Motor neuron (in vitro differentiated cells): ENCODE measurements around the gene LHX3. TPM values are rescaled to one million over a fixed set of nuclear protein-coding genes. Genes with fewer than 3 reads are reported as not detected.

Experiments used
- ATAC-seq, 8 experiments: fragments of 200-7000 bp; cut with Tn5 transposase; replicated peaks in 6 of 8; 2 replicates each; pipeline ENCODE4 v1.8.0; 2021; ENCODE audit warnings: mild to moderate bottlenecking in 8 of 8, moderate library complexity in 8 of 8
- H3K27ac ChIP-seq, 2 donors: fragments of 250-450 bp; sonication (Bioruptor Pico); 2 replicates each; pipeline ENCODE4 v1.9.0; 2021; ENCODE audit warnings: antibody characterized with exemption in 2 of 2, mild to moderate bottlenecking in 2 of 2, moderate library complexity in 1 of 2
- H3K4me1 ChIP-seq, 2 donors: fragments of 250-450 bp; sonication (Bioruptor Pico); replicated peaks in 1 of 2; 2 replicates each; pipeline ENCODE4 v1.6.1; 2021; ENCODE audit warnings: antibody characterized with exemption in 2 of 2, mild to moderate bottlenecking in 2 of 2, moderate library complexity in 1 of 2
- H3K4me3 ChIP-seq, 5 donors: fragments of 250-450 bp; sonication (Bioruptor Pico); 2 replicates each; pipeline ENCODE4 v1.9.0; 2021; ENCODE audit warnings: antibody characterized with exemption in 5 of 5, mild to moderate bottlenecking in 5 of 5, moderate library complexity in 4 of 5
- WGBS, 10 experiments: fragments of 450-650 bp; shearing (Covaris generic); methylation state at CpG; one replicate each; pipeline ENCODE4 v1.0.0; 2022; 5-methylcytosine and 5-hydroxymethylcytosine counted together
- in situ Hi-C, 9 experiments: fragments of 400-800 bp; cut with MboI; loops; one replicate each; pipeline ENCODE4 v1.15.0; 2021; ENCODE audit warnings: low sequenced_read_pairs in 9 of 9, low pct_unique_long_range_greater_than_20kb in 2 of 9; ENCODE audit not compliant: unreplicated experiment in 9 of 9
- total RNA-seq, 8 experiments: library from RNA; unstranded; fragments of 300-600 nt; gene quantifications; 2 replicates each; pipeline versions ENCODE4 v1.2.3 to v1.2.4, GENCODE V29; 2022

Gene LHX3
- total RNA-seq, 8 experiments from 2014 or later = 0.18 to 9.9 (median 3.8) TPM; not detected in 1

- Histone ChIP-seq H3K4me3 (no peak overlapping the region), H3K4me1 (peaks cover 47 to 72% of the 10 kb centered on the region in 2 donors), H3K27ac (no peak overlapping the region)
- no peak for ATAC-seq
- 20 to 100% (median 94%) methylated on average over 1 to 15 of the region's 26 CpGs; no CpG with 5 or more reads in 2 of the 10 experiments for WGBS, 10 experiments
- in situ Hi-C loops = no loop called here
Observed at GRCh38 chr9:136246849-136247550, 42.1 kb upstream of the LHX3 start.

- peak; percentile 60 to 91 (median 69) for ATAC-seq
- in situ Hi-C loops = no loop called here
- peak within 1 kb of the TSS; percentile 63 to 99 (median 94) for H3K4me3 ChIP-seq
- WGBS, 10 experiments = 0 to 8% (median 0%) methylated on average over 1 to 5 of the region's 112 CpGs; no CpG with 5 or more reads in 5 of the 10 experiments
- peak within 1 kb of the TSS; percentile 61 to 76 for H3K27ac ChIP-seq
- peaks cover 46 to 66% of the 10 kb centered on the region in 2 donors for H3K4me1 ChIP-seq
Observed at GRCh38 chr9:136245219-136246150, 40.6 kb upstream of the LHX3 start, which contains the start of gene QSOX2. Gene QSOX2 (minus strand): TSS chr9:136245812. CDS start chr9:136245803, 9 bp downstream.

GRCh38 chr9:136244969-136245218 lies 40.0 kb upstream of the LHX3 start:
- H3K27ac ChIP-seq = peak overlapping the region; percentile 61 to 76
- peak overlapping the region; percentile 63 to 99 (median 94) for H3K4me3 ChIP-seq
- in situ Hi-C loops = no loop called here
- H3K4me1 ChIP-seq = peaks cover 44 to 66% of the 10 kb centered on the region in 2 donors
- 0 to 10% (median 0%) methylated on average over 2 to 4 of the region's 6 CpGs; no CpG with 5 or more reads in 5 of the 10 experiments for whole genome bisulfite sequencing, 10 experiments
- ATAC-seq = no peak

GRCh38 chr9:136244122-136244968 lies 39.4 kb upstream of the LHX3 start:
- Histone ChIP-seq H3K27ac (no peak overlapping the region), H3K4me1 (peaks cover 44 to 66% of the 10 kb centered on the region in 2 donors), H3K4me3 (peak overlapping the region; percentile 63 to 99 (median 94))
- no peak for ATAC-seq
- 4 to 55% (median 11%) methylated on average over 1 to 10 of the region's 11 CpGs; no CpG with 5 or more reads in 1 of the 10 experiments for WGBS, 10 experiments
- in situ Hi-C loops = no loop called here

GRCh38 chr9:136243631-136244030 lies 38.7 kb upstream of the LHX3 start:
- peak in 1 of 8 experiments; percentile 19 for ATAC-seq
- peaks cover 44 to 59% of the 10 kb centered on the region in 2 donors for H3K4me1 ChIP-seq
- peak overlapping the region in 1 of 2 donors; percentile 14 for H3K27ac ChIP-seq
- 17 to 100% (median 44%) methylated on average over 1 to 3 of the region's 4 CpGs; no CpG with 5 or more reads in 4 of the 10 experiments for WGBS, 10 experiments
- in situ Hi-C loops = no loop called here
- H3K4me3 ChIP-seq = peak overlapping the region in 4 of 5 donors; percentile 63 to 99 (median 96)

- ATAC-seq = peak in 5 of 8 experiments; percentile 18 to 56 (median 36)
- H3K27ac ChIP-seq = no peak overlapping the region
- 7 to 100% (median 25%) methylated on average over 1 to 4 of the region's 6 CpGs; no CpG with 5 or more reads in 2 of the 10 experiments for WGBS, 10 experiments
- H3K4me3 ChIP-seq = peak overlapping the region in 2 of 5 donors; percentile 94 to 98
- peaks cover 44 to 55% of the 10 kb centered on the region in 2 donors for H3K4me1 ChIP-seq
- in situ Hi-C loops = no loop called here
Observed at GRCh38 chr9:136242918-136243525, 38.1 kb upstream of the LHX3 start.

GRCh38 chr9:136242248-136242647 lies 37.3 kb upstream of the LHX3 start:
- in situ Hi-C loops = no loop called here
- WGBS, 10 experiments = 80 to 100% methylated on average over 1 of the region's 8 CpGs; no CpG with 5 or more reads in 8 of the 10 experiments
- Histone ChIP-seq H3K4me3 (no peak overlapping the region), H3K4me1 (peaks cover 44 to 51% of the 10 kb centered on the region in 2 donors), H3K27ac (no peak overlapping the region)
- no peak for ATAC-seq

GRCh38 chr9:136241542-136241941 lies 36.6 kb upstream of the LHX3 start:
- Histone ChIP-seq H3K27ac (no peak overlapping the region), H3K4me1 (peaks cover 44 to 51% of the 10 kb centered on the region in 2 donors), H3K4me3 (no peak overlapping the region)
- no peak for ATAC-seq
- in situ Hi-C loops = no loop called here
- 94 to 100% (median 100%) methylated on average over 2 to 8 of the region's 13 CpGs; no CpG with 5 or more reads in 7 of the 10 experiments for WGBS, 10 experiments

GRCh38 chr9:136240941-136241340 lies 36.0 kb upstream of the LHX3 start:
- in situ Hi-C loops = no loop called here
- Histone ChIP-seq H3K27ac (no peak overlapping the region), H3K4me1 (peaks cover 42 to 48% of the 10 kb centered on the region in 2 donors), H3K4me3 (no peak overlapping the region)
- 83 to 100% (median 93%) methylated on average over 1 to 14 of the region's 20 CpGs; no CpG with 5 or more reads in 3 of the 10 experiments for WGBS, 10 experiments
- no peak for ATAC-seq

GRCh38 chr9:136239983-136240330 lies 35.0 kb upstream of the LHX3 start:
- ATAC-seq = peak in 3 of 8 experiments; percentile 12 to 61 (median 51)
- Histone ChIP-seq H3K4me3 (no peak overlapping the region), H3K4me1 (peaks cover 41 to 48% of the 10 kb centered on the region in 2 donors), H3K27ac (no peak overlapping the region)
- 63 to 100% (median 84%) methylated on average over 1 to 2 of the region's 2 CpGs; no CpG with 5 or more reads in 7 of the 10 experiments for WGBS, 10 experiments
- in situ Hi-C loops = no loop called here

- WGBS, 10 experiments = 50 to 100% (median 86%) methylated on average over 1 to 20 of the region's 25 CpGs; no CpG with 5 or more reads in 1 of the 10 experiments
- Histone ChIP-seq H3K4me1 (peaks cover 37 to 42% of the 10 kb centered on the region in 2 donors), H3K4me3 (no peak overlapping the region), H3K27ac (no peak overlapping the region)
- in situ Hi-C loops = no loop called here
- ATAC-seq = peak in 3 of 8 experiments; percentile 2 to 25 (median 20)
Observed at GRCh38 chr9:136239135-136239982, 34.4 kb upstream of the LHX3 start.
